PC-9 (cell line): ENCODE data around the gene ZNF506. TPM values are rescaled to one million over a fixed set of nuclear protein-coding genes. Genes with fewer than 3 reads are reported as not detected.

Experiments
- BruUV-seq: library from RNA; stranded (reverse); fragments of 400-500 nt; replicated peaks from 2 replicates; lab custom pipeline; 2021; lab: Mats Ljungman, UMichigan
- CTCF ChIA-PET: fragments of 300-600 bp; sonication (Branson Sonifier 250); formaldehyde crosslinking; loops from one replicate; lab custom pipeline; 2022; ENCODE audit warnings: antibody characterized with exemption; lab: Charles Lee
- POLR2A ChIA-PET: fragments of 300-600 bp; sonication (Branson Sonifier 250); formaldehyde crosslinking; loops from one replicate; lab custom pipeline; 2022; ENCODE audit warnings: antibody characterized with exemption; ENCODE audit not compliant: unreplicated experiment; lab: Charles Lee
- DNase-seq, 2 experiments: peaks; one replicate each; pipeline versions ENCODE4 v3.0.0 to v3.0.0-alpha.2; 2015 to 2022; ENCODE audit warnings: mixed read lengths in 1 of 2
- H2AFZ ChIP-seq: fragments of 200-600 bp; sonication (generic); 2 replicates; pipeline ENCODE4 v1.8.1; 2017; ENCODE audit warnings: antibody characterized with exemption
- H3F3A ChIP-seq: fragments of 200-600 bp; sonication (generic); 2 replicates; pipeline ENCODE4 v1.8.1; 2017; ENCODE audit warnings: antibody characterized with exemption, mild to moderate bottlenecking, low read depth; ENCODE audit not compliant: insufficient read depth
- H3K27ac ChIP-seq: fragments of 200-600 bp; sonication (generic); 2 replicates; pipeline ENCODE4 v1.6.1; 2016; ENCODE audit warnings: mixed run types
- H3K27me3 ChIP-seq: fragments of 200-600 bp; sonication (generic); 2 replicates; pipeline ENCODE4 v1.6.1; 2016; ENCODE audit warnings: low read depth, mixed run types; ENCODE audit not compliant: insufficient read depth
- H3K36me3 ChIP-seq: fragments of 200-600 bp; sonication (generic); 2 replicates; pipeline ENCODE4 v1.6.1; 2016; ENCODE audit warnings: low read depth, mixed run types
- H3K4me1 ChIP-seq: fragments of 200-600 bp; sonication (generic); replicated peaks from 2 replicates; pipeline ENCODE4 v1.6.1; 2016; ENCODE audit warnings: mixed run types; ENCODE audit not compliant: insufficient read depth
- H3K4me2 ChIP-seq: fragments of 200-600 bp; sonication (generic); 2 replicates; pipeline ENCODE4 v1.6.1; 2017; ENCODE audit warnings: mixed run types
- H3K4me3 ChIP-seq: fragments of 200-600 bp; sonication (generic); 2 replicates; pipeline ENCODE4 v1.6.1; 2016; ENCODE audit warnings: mixed run types
- H3K79me2 ChIP-seq: fragments of 200-600 bp; sonication (generic); 2 replicates; pipeline ENCODE4 v1.6.1; 2017; ENCODE audit warnings: low read depth, mixed run types
- H3K9me2 ChIP-seq: fragments of 200-600 bp; sonication (generic); 2 replicates; pipeline ENCODE4 v1.8.1; 2017; ENCODE audit warnings: mild to moderate bottlenecking; ENCODE audit not compliant: insufficient read depth
- H3K9me3 ChIP-seq: fragments of 200-600 bp; sonication (generic); 2 replicates; pipeline ENCODE4 v1.8.1; 2016; ENCODE audit warnings: low read depth; ENCODE audit not compliant: insufficient read depth
- H4K20me1 ChIP-seq: fragments of 200-600 bp; sonication (generic); 2 replicates; pipeline ENCODE4 v1.8.1; 2017; ENCODE audit not compliant: insufficient read depth
- EZH2 ChIP-seq: fragments of 200-600 bp; sonication (generic); IDR thresholded peaks from 2 replicates; pipeline ENCODE4 v1.8.0; 2017; ENCODE audit warnings: antibody characterized with exemption, low read depth
- intact Hi-C: fragments of 100-400 bp; cut with micrococcal nuclease; formaldehyde crosslinking; loops from one replicate; pipeline ENCODE4 v1.10.0; 2022; ENCODE audit not compliant: unreplicated experiment
- total RNA-seq: library from RNA; stranded (reverse); gene quantifications from 2 replicates; pipeline ENCODE4 v1.2.3, GENCODE V29; 2021
- TF ChIP-seq, protein P1 (sequence below): fragments of 200-600 bp; sonication (generic); conservative IDR thresholded peaks from 2 replicates; pipeline ENCODE4 v1.6.1; 2017; ENCODE audit warnings: mixed run types, antibody characterized with exemption, mild to moderate bottlenecking, moderate library complexity

ZNF506 gene
- total RNA-seq, 1 experiment from 2014 or later, result 12.6 TPM

DNA sequence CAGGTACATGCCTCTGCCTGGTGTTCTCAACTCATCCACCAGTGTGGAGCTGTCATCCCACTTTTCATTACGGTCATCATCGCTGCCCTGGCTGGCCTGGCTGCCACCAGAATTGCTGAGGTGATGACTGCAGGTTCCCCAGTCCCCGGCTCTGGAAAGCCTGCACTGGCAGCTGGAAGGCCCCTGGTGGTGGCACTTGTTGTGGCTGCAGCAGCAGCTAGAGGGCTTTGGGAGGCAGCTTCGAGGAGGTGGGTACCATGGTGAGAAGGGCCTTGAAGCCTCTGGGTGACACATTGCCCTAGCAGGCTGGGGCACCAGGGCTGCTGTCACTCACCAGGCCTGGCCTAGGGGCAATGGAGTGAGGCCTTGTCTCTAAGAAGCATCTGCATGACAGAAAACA is 63.4 kb downstream of the ZNF506 start:
- H3K4me1 ChIP-seq, result no peaks in the 10 kb centered on the region
- H3K36me3 ChIP-seq, result no peaks in the 10 kb centered on the region
- no peaks in the 10 kb centered on the region for H3K9me3 ChIP-seq
- no peaks in the 10 kb centered on the region for H3K9me2 ChIP-seq
- H3K79me2 ChIP-seq, result no peaks in the 10 kb centered on the region
- no peak overlapping the region for H2AFZ ChIP-seq
- no peak for DNase-seq
- ChIA-PET POLR2A (no interaction called here), CTCF (no interaction called here)
- TF ChIP-seq, protein P1, sequence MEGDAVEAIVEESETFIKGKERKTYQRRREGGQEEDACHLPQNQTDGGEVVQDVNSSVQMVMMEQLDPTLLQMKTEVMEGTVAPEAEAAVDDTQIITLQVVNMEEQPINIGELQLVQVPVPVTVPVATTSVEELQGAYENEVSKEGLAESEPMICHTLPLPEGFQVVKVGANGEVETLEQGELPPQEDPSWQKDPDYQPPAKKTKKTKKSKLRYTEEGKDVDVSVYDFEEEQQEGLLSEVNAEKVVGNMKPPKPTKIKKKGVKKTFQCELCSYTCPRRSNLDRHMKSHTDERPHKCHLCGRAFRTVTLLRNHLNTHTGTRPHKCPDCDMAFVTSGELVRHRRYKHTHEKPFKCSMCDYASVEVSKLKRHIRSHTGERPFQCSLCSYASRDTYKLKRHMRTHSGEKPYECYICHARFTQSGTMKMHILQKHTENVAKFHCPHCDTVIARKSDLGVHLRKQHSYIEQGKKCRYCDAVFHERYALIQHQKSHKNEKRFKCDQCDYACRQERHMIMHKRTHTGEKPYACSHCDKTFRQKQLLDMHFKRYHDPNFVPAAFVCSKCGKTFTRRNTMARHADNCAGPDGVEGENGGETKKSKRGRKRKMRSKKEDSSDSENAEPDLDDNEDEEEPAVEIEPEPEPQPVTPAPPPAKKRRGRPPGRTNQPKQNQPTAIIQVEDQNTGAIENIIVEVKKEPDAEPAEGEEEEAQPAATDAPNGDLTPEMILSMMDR, result no peak
- no peak for TF ChIP-seq EZH2
- intact Hi-C loops, result no loop called here
- H3K4me2 ChIP-seq, result no peak overlapping the region
- H3F3A ChIP-seq, result no peaks in the 10 kb centered on the region
- no peak overlapping the region for H3K27ac ChIP-seq
- no peak overlapping the region for H3K4me3 ChIP-seq
- no peaks in the 10 kb centered on the region for H4K20me1 ChIP-seq
- H3K27me3 ChIP-seq, result no peaks in the 10 kb centered on the region
- no TSS peak for BruUV-seq

DNA sequence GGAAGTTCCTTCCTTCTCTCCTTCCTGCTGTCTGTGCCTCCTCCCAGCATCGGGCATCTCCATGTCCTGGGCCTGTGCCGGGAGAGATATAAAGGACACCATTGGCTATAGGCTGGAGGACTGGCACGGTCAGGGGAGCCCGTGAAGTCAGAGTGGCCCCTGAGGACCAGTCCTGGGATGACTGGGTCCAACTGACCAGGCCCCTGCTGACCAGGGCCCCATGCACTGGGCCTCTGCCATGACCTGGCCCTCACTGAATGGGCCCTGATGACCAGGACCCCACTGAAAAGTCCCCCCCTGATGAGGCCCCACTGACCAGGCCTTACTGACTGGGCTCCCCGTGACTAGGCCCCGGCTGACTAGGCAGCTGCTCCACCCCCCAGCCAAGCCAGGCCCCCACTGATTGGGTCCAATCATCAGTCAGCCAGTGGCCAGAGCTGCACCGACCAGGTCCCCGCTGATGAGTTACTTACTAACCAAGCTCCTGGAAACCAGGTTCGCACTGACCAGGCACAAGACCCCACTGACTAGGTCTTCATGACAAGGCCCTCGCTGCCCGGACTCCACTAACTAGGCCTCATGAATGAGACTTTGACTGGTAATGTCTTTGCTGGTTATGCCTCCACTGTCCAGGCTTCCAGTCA is 68.7 kb downstream of the ZNF506 start:
- BruUV-seq, result no TSS peak
- ChIA-PET POLR2A (no interaction called here), CTCF (no interaction called here)
- no peak overlapping the region for H3K4me2 ChIP-seq
- H3K9me3 ChIP-seq, result no peaks in the 10 kb centered on the region
- no peak overlapping the region for H3K4me3 ChIP-seq
- TF ChIP-seq, protein P1, result no peak
- TF ChIP-seq EZH2, result no peak
- H3K27me3 ChIP-seq, result peaks cover 25% of the 10 kb centered on the region
- DNase-seq, result no peak
- no peak overlapping the region for H3K27ac ChIP-seq
- no peaks in the 10 kb centered on the region for H3K36me3 ChIP-seq
- H3K9me2 ChIP-seq, result no peaks in the 10 kb centered on the region
- H3K79me2 ChIP-seq, result no peaks in the 10 kb centered on the region
- H2AFZ ChIP-seq, result no peak overlapping the region
- intact Hi-C loops, result no loop called here
- no peaks in the 10 kb centered on the region for H3F3A ChIP-seq
- no peaks in the 10 kb centered on the region for H4K20me1 ChIP-seq
- H3K4me1 ChIP-seq, result no peaks in the 10 kb centered on the region

DNA sequence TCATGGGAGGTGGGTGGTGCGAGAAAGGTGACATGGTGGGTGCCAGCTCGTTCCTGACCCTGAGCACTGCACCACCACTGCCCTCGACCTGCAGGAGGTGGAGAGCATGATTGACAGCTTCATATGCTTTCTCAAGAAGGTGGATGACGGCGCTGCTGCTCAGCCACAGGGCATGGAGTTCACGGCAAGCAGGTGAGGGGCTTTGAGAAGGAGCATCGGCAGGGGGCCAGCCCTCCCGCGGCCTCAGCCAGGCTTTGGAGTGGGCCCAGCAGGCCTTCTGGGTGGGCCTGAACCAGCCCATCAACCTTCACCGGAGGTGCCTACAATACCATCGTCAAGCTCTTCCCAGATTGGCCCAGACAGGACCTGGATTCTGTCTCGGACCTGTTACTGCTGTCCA is 69.7 kb downstream of the ZNF506 start:
- ChIA-PET CTCF (no interaction called here), POLR2A (no interaction called here)
- H3K27ac ChIP-seq, result no peak overlapping the region
- no peaks in the 10 kb centered on the region for H3K4me1 ChIP-seq
- DNase-seq, result no peak
- H2AFZ ChIP-seq, result no peak overlapping the region
- BruUV-seq, result no TSS peak
- H3K4me3 ChIP-seq, result no peak overlapping the region
- H3K9me3 ChIP-seq, result no peaks in the 10 kb centered on the region
- H3K27me3 ChIP-seq, result peaks cover 35% of the 10 kb centered on the region
- H3K9me2 ChIP-seq, result no peaks in the 10 kb centered on the region
- H4K20me1 ChIP-seq, result no peaks in the 10 kb centered on the region
- intact Hi-C loops, result no loop called here
- H3K4me2 ChIP-seq, result no peak overlapping the region
- TF ChIP-seq EZH2, result no peak
- TF ChIP-seq, protein P1, result no peak
- H3K79me2 ChIP-seq, result no peaks in the 10 kb centered on the region
- H3K36me3 ChIP-seq, result no peaks in the 10 kb centered on the region
- no peaks in the 10 kb centered on the region for H3F3A ChIP-seq
